Type B pancreatic cell (in vitro differentiated cells): ENCODE measurements around the gene IL2RA. TPM values are rescaled to one million over a fixed set of nuclear protein-coding genes. Genes with fewer than 3 reads are reported as not detected.
"Not testable (repeated sequence)": the region's sequence is repeated elsewhere in the genome, so short reads cannot be mapped to it uniquely, and the experiment has no call there.

Experiments
- DNase-seq: peaks from one replicate; pipeline ENCODE4 v3.0.0; 2021; ENCODE audit warnings: mixed read lengths; ENCODE audit not compliant: unreplicated experiment; ENCODE audit errors: extremely low spot score
- H3K27ac Mint-ChIP-seq: 2 replicates; pipeline ENCODE4 v1.8.0; 2021; ENCODE audit warnings: mild to moderate bottlenecking, mixed read lengths
- H3K27me3 Mint-ChIP-seq: 2 replicates; pipeline ENCODE4 v1.8.0; 2021; ENCODE audit warnings: mixed read lengths
- H3K36me3 Mint-ChIP-seq: 2 replicates; pipeline ENCODE4 v1.8.0; 2021; ENCODE audit warnings: mixed read lengths
- H3K4me1 Mint-ChIP-seq: one replicate; pipeline ENCODE4 v1.8.0; 2021; ENCODE audit warnings: mixed read lengths; ENCODE audit not compliant: unreplicated experiment
- H3K4me3 Mint-ChIP-seq: 2 replicates; pipeline ENCODE4 v1.8.0; 2021; ENCODE audit warnings: mild to moderate bottlenecking, mixed read lengths
- H3K9me3 Mint-ChIP-seq: 2 replicates; pipeline ENCODE4 v1.8.0; 2021; ENCODE audit warnings: mixed read lengths
- total RNA-seq: library from RNA; stranded (reverse); gene quantifications from 2 replicates; pipeline ENCODE4 v1.2.1, GENCODE V29; 2021; ENCODE audit warnings: low replicate concordance
- TF ChIP-seq, protein P1 (sequence below): fragments of 200-600 bp; sonication (generic); conservative IDR thresholded peaks from 2 replicates; pipeline ENCODE4 v1.5.0; 2021; ENCODE audit warnings: antibody characterized with exemption, mild to moderate bottlenecking

IL2RA gene
- total RNA-seq, 1 donor from 2014 or later: not detected

DNA sequence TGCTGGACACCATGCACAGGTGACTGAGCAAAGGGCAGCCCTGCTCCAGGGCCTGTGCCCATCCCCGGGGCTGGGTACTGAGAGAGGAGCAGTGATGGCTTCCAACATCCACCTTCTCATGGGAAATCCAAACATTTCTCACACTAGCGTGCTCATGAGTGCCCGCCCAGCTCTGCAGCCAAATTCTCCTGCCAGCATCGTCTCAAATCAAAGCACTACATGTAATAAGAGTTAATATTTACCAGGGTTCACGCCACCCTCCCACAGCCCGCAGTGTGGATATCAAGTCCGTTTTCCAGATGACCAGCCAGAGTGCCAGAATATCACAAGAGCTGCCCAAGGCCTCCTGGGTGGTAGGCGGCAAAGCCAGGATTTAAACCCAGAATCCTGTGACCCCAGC is 96.9 kb downstream of the IL2RA start:
- no peak for DNase-seq
- H3K36me3 Mint-ChIP-seq: no peaks in the 10 kb centered on the region
- H3K4me3 Mint-ChIP-seq: no peak overlapping the region
- no peaks in the 10 kb centered on the region for H3K4me1 Mint-ChIP-seq
- TF ChIP-seq, protein P1, sequence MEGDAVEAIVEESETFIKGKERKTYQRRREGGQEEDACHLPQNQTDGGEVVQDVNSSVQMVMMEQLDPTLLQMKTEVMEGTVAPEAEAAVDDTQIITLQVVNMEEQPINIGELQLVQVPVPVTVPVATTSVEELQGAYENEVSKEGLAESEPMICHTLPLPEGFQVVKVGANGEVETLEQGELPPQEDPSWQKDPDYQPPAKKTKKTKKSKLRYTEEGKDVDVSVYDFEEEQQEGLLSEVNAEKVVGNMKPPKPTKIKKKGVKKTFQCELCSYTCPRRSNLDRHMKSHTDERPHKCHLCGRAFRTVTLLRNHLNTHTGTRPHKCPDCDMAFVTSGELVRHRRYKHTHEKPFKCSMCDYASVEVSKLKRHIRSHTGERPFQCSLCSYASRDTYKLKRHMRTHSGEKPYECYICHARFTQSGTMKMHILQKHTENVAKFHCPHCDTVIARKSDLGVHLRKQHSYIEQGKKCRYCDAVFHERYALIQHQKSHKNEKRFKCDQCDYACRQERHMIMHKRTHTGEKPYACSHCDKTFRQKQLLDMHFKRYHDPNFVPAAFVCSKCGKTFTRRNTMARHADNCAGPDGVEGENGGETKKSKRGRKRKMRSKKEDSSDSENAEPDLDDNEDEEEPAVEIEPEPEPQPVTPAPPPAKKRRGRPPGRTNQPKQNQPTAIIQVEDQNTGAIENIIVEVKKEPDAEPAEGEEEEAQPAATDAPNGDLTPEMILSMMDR: no peak
- no peaks in the 10 kb centered on the region for H3K9me3 Mint-ChIP-seq
- H3K27me3 Mint-ChIP-seq: peaks cover 5% of the 10 kb centered on the region
- no peak overlapping the region for H3K27ac Mint-ChIP-seq

DNA sequence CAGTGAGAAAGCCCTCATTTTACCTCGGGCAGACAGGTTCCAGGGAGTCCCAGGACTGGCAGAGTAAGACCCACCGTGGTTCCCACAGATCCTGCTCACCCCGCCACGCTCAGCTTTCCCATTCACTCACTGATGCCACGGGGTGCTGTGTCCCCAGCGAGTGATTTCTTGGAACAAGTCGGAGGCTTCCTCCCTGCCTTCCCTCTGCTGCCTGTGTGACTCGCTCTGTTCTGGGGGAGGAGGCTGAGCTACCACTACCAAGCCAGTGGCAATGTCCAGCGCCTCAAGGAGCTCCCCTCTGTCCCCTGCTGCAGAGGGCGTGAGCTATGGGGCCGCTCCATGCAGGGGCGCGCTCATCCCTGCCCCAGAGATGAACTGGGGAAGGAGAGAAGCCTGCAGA is 97.4 kb downstream of the IL2RA start:
- Mint-ChIP-seq H3K4me3 (no peak overlapping the region), H3K9me3 (no peaks in the 10 kb centered on the region), H3K4me1 (no peaks in the 10 kb centered on the region), H3K27ac (no peak overlapping the region), H3K36me3 (no peaks in the 10 kb centered on the region), H3K27me3 (peaks cover 5% of the 10 kb centered on the region)
- TF ChIP-seq, protein P1: no peak
- no peak for DNase-seq

DNA sequence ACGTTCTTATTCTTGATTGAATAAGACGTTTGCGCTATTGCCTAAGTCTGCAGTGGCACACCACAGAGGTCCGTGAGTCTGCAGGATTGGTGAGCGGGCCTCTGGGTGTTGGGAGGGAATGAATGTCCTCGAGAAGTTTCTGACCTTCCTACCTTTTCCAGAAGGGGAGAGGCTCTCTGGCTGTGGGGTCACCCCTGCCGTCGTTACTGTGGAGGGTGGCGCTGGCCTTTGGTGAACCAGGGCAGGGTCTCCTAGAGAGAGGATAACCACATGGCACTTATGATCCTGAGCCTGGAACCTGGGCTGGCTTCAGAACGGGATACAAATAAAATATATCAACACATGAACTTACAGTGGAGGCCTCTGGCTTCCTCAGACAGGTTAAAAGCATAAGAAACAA is 98.6 kb downstream of the IL2RA start:
- H3K27ac Mint-ChIP-seq: no peak overlapping the region
- no peaks in the 10 kb centered on the region for H3K36me3 Mint-ChIP-seq
- no peak for DNase-seq
- peaks cover 2% of the 10 kb centered on the region for H3K27me3 Mint-ChIP-seq
- H3K4me3 Mint-ChIP-seq: no peak overlapping the region
- TF ChIP-seq, protein P1: no peak
- no peaks in the 10 kb centered on the region for H3K4me1 Mint-ChIP-seq
- no peaks in the 10 kb centered on the region for H3K9me3 Mint-ChIP-seq

DNA sequence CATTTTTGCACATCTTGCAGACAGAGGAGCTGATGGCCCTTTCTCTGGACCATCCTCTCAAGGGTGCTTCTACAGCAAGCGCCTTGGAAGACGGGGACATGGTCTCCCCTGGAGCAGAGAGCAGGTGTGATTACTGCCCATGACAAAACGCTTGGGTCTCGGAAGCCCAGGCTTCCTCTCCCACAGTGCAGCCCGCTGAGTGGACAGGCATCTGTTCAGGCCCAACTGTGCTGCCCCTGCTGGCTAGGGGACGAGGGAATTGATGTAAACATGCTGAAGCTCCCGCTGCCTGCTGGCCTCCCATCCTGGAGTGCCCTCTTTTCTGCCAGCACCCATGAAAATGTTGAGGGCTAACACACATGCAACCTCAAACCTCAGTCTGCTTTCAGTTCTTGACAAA is 99.1 kb downstream of the IL2RA start:
- no peak for DNase-seq
- Mint-ChIP-seq H3K27ac (no peak overlapping the region), H3K9me3 (no peaks in the 10 kb centered on the region), H3K36me3 (no peaks in the 10 kb centered on the region), H3K4me1 (no peaks in the 10 kb centered on the region), H3K27me3 (no peaks in the 10 kb centered on the region), H3K4me3 (no peak overlapping the region)
- TF ChIP-seq, protein P1: no peak

DNA sequence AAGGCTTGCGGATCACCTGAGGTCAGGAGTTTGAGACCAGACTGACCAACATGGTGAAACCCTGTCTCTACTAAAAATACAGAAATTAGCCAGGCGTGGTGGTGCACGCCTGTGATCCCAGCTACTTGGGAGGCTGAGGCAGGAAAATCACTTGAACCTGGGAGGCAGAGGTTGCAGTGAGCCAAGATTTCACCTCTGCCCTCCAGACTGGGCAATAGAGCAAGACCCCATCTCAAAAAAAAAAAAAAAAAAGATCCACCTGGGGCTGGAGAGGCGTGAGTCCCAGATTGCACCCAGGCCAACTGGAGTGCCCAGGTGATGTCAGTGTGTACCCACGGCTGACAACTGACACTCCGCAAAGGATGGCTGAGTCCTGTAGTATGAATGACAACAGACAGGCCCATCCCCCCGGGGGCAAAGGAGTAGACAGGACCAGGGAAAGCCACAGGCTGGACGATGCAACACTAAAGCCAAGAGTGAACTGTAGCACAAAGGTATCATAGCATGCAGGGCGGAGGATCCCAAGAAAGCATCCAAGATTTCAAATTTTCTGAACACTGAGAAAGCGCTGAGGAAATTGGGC is 99.7 kb downstream of the IL2RA start:
- H3K9me3 Mint-ChIP-seq, H3K4me3 Mint-ChIP-seq, H3K27ac Mint-ChIP-seq, DNase-seq, H3K36me3 Mint-ChIP-seq, H3K4me1 Mint-ChIP-seq, H3K27me3 Mint-ChIP-seq: not testable (repeated sequence)

DNA sequence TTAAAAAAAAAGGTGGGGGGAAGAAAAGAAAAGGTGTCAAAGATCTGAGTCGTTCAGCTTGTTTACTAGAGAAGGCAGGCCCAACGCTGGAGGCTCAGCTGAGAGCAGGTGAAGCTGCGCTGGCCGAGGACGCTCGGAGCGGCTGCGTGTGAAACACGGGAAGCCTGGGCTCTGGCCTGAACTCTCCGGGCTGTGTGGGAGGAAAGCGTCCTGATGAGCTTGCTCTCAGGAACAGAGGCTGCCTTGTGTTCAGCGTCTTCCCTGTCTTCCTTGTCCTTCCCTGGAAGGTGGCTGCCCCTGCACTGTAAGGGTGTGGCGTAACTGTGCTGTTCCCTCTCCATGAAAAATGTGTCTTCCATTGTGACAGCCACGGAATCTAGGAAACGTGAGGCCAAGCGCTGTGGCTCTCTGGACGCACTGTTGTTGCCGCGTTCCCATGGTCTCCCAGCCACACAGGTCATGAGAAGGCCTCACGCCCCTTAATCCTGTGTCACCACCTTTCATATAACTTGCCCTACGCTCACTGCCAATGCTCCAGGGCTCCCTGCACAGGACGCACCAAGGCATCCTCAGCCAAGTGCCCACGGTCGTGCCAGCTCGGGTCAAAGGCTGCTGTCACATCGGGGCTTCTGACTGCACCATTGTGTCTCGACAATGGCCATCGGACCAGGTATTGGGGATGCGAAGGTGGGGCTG is 100.6 kb downstream of the IL2RA start:
- Mint-ChIP-seq H3K27me3 (no peaks in the 10 kb centered on the region), H3K9me3 (no peaks in the 10 kb centered on the region), H3K4me3 (no peak overlapping the region), H3K27ac (no peak overlapping the region), H3K36me3 (no peaks in the 10 kb centered on the region), H3K4me1 (no peaks in the 10 kb centered on the region)
- TF ChIP-seq, protein P1: no peak
- no peak for DNase-seq

DNA sequence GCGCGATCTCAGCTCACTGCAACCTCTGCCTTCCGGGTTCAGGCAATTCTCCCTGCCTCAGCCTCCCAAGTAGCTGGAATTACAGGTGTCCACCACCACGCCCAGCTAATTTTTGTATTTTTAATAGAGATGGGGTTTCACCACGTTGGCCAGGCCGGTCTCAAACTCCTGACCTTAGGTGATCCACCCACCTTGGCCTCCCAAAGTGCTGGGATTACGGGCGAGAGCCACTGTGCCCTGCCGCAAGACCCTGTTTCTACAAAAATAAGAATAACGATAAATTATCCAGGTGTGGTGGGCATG is 101.2 kb downstream of the IL2RA start:
- H3K27ac Mint-ChIP-seq, H3K4me3 Mint-ChIP-seq, H3K4me1 Mint-ChIP-seq, H3K9me3 Mint-ChIP-seq, H3K27me3 Mint-ChIP-seq, H3K36me3 Mint-ChIP-seq, DNase-seq: not testable (repeated sequence)
